Fibroblast of villous mesenchyme (primary cell): ENCODE results near the gene SBF2. TPM values are rescaled to one million over a fixed set of nuclear protein-coding genes. Genes with fewer than 3 reads are reported as not detected.

ENCODE experiments used
- DNase-seq: peaks from one replicate; pipeline ENCODE4 v3.0.0-alpha.2; 2010; ENCODE audit warnings: low read depth
- H3K4me3 ChIP-seq: 2 replicates; pipeline ENCODE4 v1.5.1; 2011; ENCODE audit warnings: low read depth, mild to moderate bottlenecking, low read length
- CTCF ChIP-seq: IDR thresholded peaks from 2 replicates; pipeline ENCODE4 v1.5.1; 2012; ENCODE audit warnings: low read depth, mild to moderate bottlenecking, low read length; ENCODE audit not compliant: insufficient read depth
- small RNA-seq: library from RNA; depleted of rRNA; stranded (forward); fragments of <200 nt; gene quantifications from one replicate; pipeline ENCODE3, GENCODE V24; 2012
- total RNA-seq: library from RNA; depleted of rRNA; stranded (reverse); fragments of >200 nt; gene quantifications from 2 replicates; pipeline ENCODE4 v1.2.3, GENCODE V29; 2012

SBF2 gene
- total RNA-seq, 1 donor = 35.0 TPM

GRCh38 chr11:9732453-9732852 lies 561.6 kb downstream of the SBF2 start:
- no peak for TF ChIP-seq CTCF
- no peak overlapping the region for H3K4me3 ChIP-seq
- DNase-seq = no peak

DNA sequence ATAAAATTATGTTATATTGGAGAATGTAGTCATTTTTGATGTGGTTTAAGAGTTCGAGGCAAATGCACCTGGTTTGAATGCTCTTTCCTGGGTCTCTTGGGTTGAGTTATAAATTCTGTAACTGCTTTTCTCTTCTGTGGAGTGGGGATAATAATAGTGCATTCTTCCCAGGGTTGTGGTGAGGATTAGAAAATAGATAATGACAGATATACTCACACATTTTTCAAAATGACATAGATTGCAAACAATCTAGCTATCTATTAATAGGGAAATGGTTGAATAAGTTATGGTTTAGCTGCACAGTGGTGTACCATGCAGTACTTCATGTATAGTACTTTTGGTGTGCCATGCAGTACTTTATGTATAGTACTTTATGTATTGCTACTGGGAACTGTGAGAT lies 562.8 kb downstream of the SBF2 start:
- no peak overlapping the region for H3K4me3 ChIP-seq
- DNase-seq = no peak
- no peak for TF ChIP-seq CTCF

Small RNAs within 50 kb of the gene (small RNA-seq; reads per million reads assigned to genes)
- gene AC080023.2 (not detected), gene RNU7-28P (not detected)

Other genes with a start within 250 kb of the SBF2 start
- gene ADM, start 10.9 kb upstream of the SBF2 start, total RNA-seq = 536 and 925 TPM in 2 replicates
- gene AMPD3, start 161.0 kb upstream of the SBF2 start, total RNA-seq = 14.5 and 22.9 TPM in 2 replicates
- 18.0 and 31.1 TPM in 2 replicates for gene RNF141, start 247.0 kb upstream of the SBF2 start, total RNA-seq